ENCODE results near the gene NUBPL.
"Not testable (repeated sequence)": the region's sequence is repeated elsewhere in the genome, so short reads cannot be mapped to it uniquely, and the experiment has no call there.

Gene NUBPL

GRCh38 chr14:31678421-31679249 lies 117.4 kb downstream of the NUBPL start:
- DNase-seq: no peak

- DNase-seq: no peak
Measured at GRCh38 chr14:31682768-31683167, 121.6 kb downstream of the NUBPL start.

GRCh38 chr14:31687726-31688125 lies 126.5 kb downstream of the NUBPL start:
- no peak for DNase-seq

GRCh38 chr14:31690056-31690455 lies 128.9 kb downstream of the NUBPL start:
- no peak for DNase-seq

- peak; percentile 58 for DNase-seq
Measured at GRCh38 chr14:31692376-31692781, 131.2 kb downstream of the NUBPL start.

- no peak for DNase-seq
Measured at GRCh38 chr14:31696378-31696777, 135.2 kb downstream of the NUBPL start.

- no peak for DNase-seq
Measured at GRCh38 chr14:31699809-31700208, 138.6 kb downstream of the NUBPL start.

- DNase-seq: no peak
Measured at GRCh38 chr14:31700282-31701074, 139.3 kb downstream of the NUBPL start.

- no peak for DNase-seq
Measured at GRCh38 chr14:31702130-31702529, 140.9 kb downstream of the NUBPL start.

- DNase-seq: no peak
Measured at GRCh38 chr14:31703056-31703455, 141.9 kb downstream of the NUBPL start.

GRCh38 chr14:31705731-31706130 lies 144.5 kb downstream of the NUBPL start:
- no peak for DNase-seq

- not testable (repeated sequence) for DNase-seq
Measured at GRCh38 chr14:31708661-31709060, 147.5 kb downstream of the NUBPL start.

- DNase-seq: no peak
Measured at GRCh38 chr14:31712244-31713127, 151.3 kb downstream of the NUBPL start.

- DNase-seq: no peak
Measured at GRCh38 chr14:31716208-31716607, 155.0 kb downstream of the NUBPL start.

GRCh38 chr14:31717294-31718085 lies 156.3 kb downstream of the NUBPL start:
- peak; percentile 65 for DNase-seq

GRCh38 chr14:31718585-31718984 lies 157.4 kb downstream of the NUBPL start:
- DNase-seq: no peak

GRCh38 chr14:31718985-31719384 lies 157.8 kb downstream of the NUBPL start:
- no peak for DNase-seq

- no peak for DNase-seq
Measured at GRCh38 chr14:31726337-31726736, 165.1 kb downstream of the NUBPL start.

- DNase-seq: no peak
Measured at GRCh38 chr14:31727797-31728196, 166.6 kb downstream of the NUBPL start.

- no peak for DNase-seq
Measured at GRCh38 chr14:31740688-31741087, 179.5 kb downstream of the NUBPL start.

- DNase-seq: no peak
Measured at GRCh38 chr14:31745741-31746140, 184.5 kb downstream of the NUBPL start.

- no peak for DNase-seq
Measured at GRCh38 chr14:31746326-31746725, 185.1 kb downstream of the NUBPL start.
